SKM-1 treated with dmso at 0.1 percent for 144 hours (cell line): ENCODE measurements around the gene CDK14.

ENCODE experiments used
- DNase-seq: peaks from one replicate; lab custom pipeline; 2025; ENCODE audit not compliant: unreplicated experiment; lab: John Stamatoyannopoulos, UW

The CDK14 gene

DNA sequence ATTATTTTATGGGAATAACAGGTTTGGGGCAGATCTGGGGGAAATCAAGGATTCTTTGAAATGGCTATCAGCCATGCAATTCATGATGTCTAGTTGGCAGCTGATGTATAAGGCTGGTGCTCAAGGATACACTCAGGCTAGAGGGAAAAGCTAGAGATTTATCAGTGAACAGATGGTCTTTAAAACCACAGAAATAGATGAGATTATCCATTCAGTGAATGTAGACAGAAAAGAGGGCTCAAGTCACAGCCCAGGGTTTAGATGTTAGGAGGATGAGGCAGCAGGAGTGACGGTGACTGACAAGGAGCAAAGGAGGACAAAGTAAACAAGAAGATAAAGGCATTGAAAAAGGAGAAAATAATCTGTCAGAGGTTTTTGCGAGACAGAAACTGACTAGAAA, 238.7 kb downstream of the CDK14 start:
- no peak for DNase-seq

DNA sequence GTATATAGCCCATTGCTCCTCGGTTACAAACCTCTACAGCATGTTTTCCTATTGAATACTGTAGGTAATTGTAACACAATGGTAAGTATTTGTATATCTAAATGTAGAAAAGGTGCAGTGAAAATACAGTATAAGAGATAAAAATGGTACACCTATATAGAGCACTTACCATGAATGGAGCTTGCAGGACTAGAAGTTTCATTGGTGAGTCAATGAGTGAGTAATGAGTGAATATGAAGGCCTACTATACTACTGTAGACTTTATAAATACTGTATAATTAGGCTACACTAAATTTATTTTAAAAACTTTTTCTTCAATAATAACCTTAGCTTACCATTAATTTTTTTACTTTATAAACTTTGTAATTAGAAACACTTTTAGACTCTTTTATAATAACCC, 239.7 kb downstream of the CDK14 start:
- DNase-seq, result no peak

DNA sequence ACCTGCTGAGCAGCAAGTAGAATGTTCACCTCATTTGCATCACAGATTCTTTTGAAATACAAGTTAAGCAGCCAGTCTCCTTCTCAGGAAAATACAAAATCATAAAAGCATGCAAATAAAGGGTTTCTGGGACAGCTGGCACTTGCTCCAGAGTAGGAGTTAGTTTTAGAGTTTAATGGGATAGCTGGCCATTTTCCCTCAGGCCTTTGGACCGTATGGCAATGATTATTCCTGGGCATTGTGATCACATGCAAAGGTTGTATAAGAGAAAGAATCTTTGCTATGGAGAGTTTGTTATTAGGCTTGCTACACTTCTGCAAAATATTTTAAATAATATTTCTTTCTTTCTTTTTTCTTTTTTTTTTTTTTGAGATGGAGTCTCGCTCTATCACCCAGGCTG, 240.8 kb downstream of the CDK14 start:
- DNase-seq, result no peak

DNA sequence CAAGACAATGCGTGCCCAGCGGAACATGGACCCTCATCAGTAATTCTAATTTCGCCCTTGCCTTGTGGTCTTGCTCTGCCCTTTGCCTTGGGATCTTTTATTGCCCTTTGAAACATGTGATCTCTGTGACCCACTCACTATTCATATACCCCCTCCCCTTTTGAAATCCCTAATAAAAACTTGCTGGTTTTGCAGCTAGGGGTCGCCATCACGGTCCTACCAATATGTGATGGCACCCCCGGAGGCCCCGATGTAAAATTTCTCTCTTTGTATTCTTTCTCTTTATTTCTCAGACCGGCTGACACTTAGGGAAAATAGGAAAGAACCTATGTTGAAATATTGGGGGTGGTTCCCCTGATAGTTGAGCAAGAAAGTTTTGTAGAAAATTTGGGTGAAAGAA, 242.7 kb downstream of the CDK14 start:
- no peak for DNase-seq

DNA sequence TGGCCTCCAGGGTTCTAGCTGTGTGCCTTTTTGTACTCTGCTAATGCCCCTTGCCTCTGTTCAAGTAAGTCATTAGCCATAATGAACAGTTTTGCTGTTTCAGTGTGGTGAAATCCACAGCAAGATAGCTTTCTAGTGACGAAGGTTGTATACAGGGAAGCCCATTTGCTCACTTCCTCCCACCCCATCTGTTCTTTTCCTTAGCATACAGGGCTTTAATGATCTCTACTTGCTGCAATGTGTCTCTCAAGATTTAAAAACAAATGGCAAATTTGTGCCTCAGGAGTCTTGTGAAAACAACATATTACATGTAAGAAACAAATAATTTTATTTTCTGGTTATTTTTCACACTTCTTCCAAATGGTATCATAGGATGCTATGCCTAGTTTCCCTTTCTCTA, 243.2 kb downstream of the CDK14 start:
- DNase-seq, result no peak

DNA sequence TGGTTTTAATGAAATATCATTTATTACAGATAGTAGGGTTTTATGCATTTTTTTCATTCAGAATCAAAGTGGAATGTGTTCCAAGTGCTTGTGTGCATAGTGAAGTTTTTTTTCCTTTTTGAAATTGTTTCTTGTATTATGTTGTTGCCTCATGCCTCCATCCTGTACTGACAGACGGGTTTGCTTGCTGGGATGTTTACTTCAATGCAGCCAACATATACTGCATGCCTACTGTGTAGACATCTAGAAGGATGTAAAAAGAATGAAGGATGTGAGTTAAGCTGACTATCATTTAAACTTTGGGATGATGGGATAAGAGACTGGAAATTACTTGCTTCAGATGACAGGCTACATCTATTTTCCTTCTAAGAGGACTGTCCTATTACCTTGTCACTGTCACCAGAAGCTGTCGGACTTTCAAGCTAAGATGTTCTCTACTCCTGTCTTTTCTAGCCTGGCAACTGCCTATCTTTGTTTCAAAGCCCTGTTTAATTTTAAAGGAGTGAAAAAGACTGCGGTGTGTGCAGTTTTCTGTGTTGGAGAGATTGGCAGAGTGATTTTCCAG, 243.7 kb downstream of the CDK14 start:
- no peak for DNase-seq

DNA sequence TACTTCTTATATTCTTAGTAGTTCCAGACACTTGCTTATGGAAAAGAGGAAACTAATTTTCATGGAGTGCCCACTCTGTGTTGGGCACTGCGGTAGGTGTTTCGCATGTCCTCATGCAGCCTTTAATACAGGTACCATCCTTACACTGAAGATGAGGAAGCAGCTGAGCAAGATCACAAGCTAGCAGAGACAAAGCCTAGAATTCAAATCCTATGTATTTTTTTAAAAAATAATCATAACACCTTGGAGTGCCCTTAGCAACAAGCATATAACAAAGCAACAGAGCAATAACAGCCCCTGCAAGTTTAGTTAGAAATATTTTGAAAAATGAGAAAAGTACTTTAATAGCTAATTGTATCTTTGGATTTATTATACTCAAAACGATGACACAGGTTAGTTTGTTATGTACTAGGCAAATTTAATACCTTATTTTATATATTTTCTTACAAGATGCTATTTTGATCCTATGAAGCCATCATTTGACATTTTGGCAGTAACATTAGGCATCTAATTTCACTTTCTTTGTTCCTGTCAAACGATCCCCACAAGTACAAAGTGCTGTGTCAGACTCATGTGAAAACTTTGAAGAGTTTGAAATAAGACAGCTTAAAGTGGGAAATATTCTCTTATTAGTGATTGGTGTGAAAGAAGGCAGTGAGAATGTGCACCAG, 245.8 kb downstream of the CDK14 start:
- no peak for DNase-seq

DNA sequence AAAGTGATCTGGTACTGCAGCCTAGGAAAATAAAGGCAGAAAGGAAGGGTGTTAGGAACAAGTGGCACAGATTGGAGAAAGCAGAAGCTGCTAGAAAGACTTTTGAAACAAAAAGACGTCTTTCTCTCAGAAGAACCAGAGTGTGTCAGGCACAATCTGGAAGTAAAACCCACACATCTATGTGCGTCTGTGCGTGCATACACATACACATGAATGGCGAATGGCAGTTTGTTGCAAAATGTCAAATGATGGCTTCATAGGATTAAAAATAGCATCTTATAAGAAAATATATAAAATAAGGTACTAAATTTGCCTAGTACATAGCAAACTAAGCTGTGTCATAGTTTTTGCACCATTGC, 246.3 kb downstream of the CDK14 start:
- DNase-seq, result no peak

DNA sequence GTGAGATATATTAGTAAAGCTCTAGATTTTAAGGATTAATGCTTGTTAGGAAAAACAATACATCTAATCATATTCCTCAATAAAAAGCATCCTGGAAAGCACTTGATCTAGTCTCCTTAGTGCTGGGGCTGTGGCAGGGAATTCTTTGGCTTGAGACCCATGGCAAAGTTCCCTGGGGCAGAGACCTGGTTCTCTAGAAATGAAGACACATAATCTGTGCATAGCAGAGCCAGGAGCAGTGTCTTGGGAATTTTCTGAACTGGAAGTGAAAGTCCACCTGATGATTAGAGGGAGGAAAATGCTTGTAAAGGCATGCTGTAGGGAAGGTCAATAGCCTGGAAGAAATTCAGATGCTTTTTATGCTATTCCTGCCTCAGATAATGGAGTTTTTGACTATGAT, 247.4 kb downstream of the CDK14 start:
- no peak for DNase-seq

DNA sequence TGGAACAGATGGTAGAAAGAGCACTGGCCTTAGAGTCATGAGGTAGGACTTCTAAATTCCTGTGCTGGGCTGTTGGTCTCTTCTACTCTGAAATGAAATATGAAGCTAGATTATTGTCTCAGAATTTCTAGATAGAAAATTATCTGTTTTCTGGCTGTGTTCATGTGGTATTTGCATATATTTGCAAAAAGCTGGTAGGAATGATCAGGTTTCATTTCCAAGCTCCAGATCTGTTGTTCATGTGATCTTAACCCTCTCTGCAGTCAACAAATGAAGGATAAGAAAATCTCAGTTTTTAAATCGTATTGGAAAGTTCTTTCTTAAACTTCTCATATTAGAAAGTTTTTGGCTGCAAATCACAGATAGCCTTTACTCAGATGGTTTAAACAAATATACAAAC, 248.3 kb downstream of the CDK14 start:
- no peak for DNase-seq

DNA sequence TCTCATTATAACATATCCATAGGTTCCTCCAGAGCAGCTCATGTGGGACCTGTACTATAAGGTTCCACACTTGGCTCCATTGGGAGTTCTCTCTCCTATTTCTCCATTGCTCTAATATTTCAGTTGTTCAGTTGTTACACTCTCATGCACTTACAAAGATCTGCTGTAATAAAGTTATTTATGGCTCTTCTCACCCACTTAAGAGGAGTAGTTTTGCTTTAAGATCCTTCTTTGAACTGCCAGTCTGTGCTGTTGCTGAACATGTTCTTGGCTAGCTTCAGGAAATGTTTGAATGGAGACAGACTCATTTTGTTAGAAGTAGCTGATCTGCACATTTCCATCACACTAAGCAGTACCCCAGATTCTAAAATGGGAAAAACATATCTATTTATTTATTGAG, 250.1 kb downstream of the CDK14 start:
- no peak for DNase-seq

DNA sequence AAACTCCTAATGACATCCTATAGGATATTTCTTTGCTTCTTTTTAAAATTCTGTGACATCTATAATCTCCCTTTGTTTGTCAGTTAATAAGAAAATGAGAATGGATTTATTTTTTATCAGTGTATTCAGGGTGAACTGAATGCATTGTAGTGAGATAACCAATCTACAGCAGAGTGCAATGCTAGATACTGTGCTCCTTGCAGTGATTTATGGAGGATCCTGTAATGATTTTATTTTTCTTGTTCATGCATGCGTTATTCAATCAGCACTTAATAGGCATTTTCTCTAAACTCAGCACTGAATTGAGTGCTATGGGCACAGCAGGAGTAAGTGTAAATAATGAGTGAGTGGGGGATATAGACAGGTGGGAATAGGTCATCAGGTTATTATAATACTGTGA, 253.9 kb downstream of the CDK14 start:
- no peak for DNase-seq

DNA sequence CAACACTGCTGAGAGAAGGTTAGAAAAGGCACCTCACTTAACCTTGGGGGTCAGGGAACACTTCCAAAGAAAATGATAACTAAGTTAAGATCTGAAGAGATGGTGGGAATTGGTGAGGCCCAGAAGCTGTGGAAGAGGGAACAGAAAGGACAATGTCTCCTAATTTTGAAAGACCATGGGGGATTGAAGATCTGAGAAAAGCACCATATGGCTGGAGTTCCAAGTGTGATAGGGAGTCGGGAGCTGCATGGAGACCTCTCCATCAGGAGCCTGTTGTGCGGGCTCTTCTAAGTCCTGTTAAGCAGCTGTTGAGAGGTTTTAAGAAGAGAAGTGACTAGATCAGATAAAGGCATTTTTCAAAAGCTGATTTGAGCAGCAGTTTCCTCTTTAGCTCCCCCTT, 254.3 kb downstream of the CDK14 start:
- no peak for DNase-seq

DNA sequence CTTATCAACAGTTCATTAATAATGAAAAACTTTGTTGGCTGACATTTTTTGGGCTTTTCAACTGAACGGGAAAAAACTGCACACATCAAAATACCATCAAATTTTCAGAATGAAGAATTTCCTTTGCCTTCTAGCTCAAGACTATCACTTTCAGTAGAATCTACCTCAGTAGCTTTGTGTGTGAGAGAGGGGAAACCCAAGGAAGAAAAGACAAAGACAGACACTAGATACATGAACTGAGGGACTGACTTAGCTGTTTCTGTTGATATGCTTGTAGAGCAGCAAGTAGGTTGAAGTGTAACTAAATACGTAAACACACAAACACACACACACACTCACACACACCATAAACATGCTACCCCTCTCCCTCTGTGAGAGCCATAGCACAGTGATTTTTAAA, 257.1 kb downstream of the CDK14 start:
- DNase-seq, result no peak

DNA sequence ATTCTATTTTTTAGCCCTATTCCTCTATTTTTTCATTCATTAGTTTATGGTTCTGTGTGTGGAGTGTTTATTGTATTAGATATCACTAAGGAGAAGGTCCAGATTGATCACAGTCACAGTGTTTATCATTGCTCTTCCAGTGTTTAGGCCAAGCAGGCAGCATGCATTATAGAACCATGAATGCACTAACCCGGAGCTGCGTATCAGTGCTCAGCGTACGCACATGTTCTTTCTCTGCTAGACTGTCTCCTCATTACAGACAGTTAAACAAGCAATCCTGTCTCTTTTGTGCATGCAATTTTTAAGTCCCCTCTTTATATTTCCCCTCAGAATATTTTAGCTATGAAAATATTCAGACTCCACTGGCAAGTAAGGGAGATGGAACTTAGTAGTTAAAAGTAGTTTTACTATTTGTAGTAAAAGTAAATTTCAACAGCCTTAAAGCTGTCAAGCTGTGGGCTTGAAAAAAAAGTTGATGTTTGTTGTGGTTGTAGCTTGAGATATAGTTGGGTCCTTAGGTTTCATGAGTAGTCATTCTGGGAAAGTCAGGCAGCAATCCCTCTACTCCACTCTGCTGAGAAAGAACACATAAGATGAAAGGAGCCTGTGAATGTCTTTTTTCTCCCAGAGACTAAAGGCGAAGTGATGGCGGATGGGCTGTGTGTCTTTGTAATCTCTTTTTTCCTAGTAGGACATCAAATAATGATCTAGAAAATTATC, 260.4 kb downstream of the CDK14 start:
- DNase-seq, result no peak

DNA sequence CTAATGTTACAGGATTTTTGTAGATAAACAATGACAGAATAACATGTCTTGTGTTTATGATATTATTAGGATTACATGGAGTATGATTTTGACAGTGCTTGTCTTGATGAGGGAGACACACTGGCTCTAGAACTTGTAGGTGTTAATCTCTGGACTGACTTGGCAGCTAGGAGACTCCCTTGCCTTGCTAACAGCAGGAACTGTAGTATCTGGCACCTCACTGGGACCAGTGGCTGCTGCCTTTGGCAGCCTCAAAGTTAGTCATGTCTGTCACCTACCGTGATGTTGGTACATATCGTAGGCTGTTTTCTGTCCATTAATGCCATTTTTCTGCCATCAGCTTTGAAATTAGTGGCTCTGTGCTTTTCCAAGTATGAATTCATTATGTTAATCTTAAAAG, 261.5 kb downstream of the CDK14 start:
- no peak for DNase-seq

DNA sequence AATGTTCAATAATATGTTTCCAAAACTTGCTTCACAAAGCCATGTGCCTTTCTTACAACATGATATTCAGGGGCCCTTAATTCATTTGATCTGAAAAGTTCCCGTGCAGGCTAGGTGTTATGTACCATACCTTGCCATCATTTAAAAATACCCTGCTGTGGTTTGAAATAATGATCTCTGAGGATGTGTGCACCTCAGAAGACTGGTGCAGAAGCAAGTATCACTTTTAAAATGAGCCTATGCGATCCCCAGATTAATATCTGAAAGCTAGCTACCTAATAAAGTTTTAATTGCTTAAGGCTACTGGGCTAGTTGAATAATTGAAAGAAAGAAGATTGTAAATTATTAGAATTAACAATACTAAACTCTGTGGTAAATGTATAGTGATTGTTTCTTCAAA, 262.4 kb downstream of the CDK14 start:
- no peak for DNase-seq

DNA sequence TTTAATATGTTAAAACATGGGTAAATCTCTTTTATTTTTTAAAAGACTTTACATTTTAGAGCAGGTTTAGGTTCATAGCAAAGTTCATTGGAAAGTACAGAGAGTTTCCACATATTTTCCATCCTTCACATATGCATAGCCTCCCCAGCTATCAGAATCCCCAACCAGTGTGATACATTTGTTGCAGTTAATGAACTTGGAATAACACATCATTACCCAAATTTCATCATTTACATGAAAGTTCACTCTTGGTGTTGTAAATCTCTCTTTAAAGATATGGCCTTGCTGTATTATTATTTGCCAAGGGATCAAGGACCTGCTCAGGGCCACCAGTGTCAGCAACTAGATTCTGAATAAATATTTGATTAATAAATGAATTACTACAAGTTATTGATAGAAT, 263.4 kb downstream of the CDK14 start:
- no peak for DNase-seq

DNA sequence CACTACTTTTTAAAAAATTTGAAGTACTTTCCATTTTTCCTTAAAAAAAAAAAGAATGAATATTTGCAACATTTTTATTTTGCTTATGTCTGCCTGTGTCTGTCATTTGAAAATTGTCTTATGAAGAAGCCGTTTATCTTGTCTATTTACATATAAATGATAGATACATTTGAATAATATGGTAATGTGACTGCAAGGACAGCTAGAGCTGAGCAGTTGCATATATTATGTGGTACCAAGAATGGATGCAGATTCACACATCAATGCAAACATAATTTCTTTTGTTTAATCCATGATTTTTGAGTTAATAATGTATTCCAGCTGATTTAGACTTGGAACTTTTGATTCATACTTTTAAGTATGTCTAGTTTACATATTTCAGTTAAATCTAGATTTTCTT, 268.0 kb downstream of the CDK14 start:
- no peak for DNase-seq

DNA sequence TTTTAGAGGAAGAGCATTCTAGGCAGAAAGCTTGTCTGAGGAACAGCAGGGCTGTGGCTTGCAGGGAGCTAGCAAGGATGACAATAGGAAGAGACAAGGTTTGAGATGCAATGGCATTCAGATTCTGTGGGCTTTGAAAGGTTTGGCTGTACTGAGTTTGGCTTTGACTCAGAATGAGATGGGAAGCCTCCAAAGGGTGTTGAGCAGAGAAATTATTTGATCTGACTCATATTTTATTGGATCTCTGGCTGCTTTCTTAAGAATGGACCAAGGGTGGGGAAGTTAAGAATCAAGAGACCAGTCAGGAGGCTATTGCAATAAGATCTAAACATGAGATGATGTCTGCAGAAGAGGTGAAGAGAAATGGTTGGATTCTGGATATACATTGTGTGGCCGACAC, 273.2 kb downstream of the CDK14 start:
- no peak for DNase-seq

DNA sequence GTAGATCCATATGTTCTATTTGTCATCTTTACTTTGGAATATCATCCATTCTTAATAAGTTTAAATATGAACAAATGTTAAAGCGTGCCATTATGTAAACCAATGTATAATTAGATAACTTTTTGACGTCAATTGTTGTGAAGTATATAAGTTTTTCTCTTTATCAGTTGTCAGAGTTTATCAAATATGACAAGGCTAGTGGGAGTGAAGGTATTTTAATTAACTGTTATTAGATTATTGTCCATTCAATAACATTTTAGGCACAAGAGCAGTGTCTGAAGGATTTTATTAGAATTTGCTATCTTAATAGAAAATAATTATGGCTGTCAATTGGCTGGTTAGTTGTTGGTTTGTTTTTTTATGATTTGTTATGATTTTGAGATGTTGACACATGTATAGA, 280.6 kb downstream of the CDK14 start:
- DNase-seq, result no peak

DNA sequence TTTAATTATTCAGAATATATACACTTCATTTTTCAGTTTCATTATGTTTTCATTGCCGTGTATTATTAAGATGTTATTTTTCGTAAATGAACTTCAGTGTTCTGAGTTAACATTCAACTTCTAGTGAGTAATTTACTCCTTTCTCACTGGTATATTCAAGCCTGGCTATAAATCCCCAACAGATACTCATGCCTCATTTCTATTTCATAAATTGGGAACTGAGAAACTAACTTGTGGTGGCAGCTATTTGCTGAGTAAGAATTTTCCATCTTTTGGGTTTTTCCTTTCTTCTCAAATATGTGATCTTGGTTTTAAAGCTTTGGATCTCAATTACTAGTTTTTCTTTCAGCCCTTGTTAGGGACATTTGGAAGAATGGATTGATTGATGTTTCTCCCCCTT, 281.1 kb downstream of the CDK14 start:
- no peak for DNase-seq

DNA sequence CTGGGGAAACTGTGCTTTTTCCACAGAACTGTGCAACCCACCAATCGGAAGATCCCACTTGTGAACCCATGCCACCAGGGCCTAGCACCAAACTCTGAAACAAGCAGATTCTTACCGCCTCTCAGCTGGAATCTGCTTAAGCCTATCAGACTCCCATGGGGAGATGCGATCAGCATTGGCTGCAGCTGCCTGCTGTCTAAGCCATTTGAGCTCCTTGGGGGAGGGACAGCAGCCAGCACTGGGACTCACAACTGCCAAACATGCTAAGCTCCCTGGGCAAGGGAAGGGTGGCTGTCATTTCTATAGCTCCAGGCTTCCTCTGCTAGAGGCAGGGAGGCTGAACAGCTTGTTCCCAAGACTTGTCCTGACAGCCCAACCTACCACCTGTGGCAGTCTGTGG, 283.8 kb downstream of the CDK14 start:
- no peak for DNase-seq
